Hepatic stellate cell (primary cell): ENCODE data around the gene SLC7A7.
"Not testable (repeated sequence)": the region's sequence is repeated elsewhere in the genome, so short reads cannot be mapped to it uniquely, and the experiment has no call there.

Source experiments
- DNase-seq: peaks from one replicate; pipeline ENCODE4 v3.0.0; 2011; ENCODE audit warnings: low spot score

Gene SLC7A7

DNA sequence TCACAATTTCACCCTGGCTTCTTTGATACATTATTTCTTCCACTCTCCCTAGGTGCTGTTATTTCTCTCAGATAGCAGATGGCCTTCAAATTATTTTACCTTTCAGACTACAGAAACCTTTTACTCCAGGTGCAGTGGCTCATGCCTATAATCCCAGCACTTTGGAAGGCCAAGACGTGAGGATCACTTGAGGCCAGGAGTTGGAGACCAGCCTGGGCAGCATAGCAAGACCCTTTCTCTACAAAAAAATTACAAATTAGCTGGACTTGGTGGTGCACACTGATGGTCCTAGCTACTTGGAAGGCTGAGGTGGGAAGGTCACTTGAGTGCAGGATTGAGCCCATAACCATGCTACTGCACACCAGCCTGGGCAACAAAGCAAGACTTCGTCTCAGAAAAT is 23.1 kb downstream of the SLC7A7 start:
- DNase-seq: no peak

DNA sequence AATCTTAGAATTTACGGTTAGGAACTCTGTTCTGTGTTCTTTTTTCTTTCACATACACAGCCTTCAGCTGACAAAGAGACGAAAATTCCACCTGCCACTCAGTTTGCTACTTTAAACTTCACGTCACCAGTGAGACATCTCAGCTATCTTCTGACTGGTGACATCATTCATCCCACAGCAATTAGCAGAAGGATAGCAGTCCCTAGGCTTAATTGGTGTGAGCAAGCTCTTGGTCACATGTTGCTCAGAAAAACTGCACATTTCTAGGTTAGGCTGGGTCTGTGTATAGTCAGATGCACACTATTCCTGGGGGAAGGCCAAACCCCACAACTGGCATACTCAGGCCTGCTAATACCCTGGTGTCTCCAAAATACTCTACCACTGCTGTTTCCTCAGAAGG is 23.9 kb downstream of the SLC7A7 start:
- DNase-seq: peak; percentile 54

DNA sequence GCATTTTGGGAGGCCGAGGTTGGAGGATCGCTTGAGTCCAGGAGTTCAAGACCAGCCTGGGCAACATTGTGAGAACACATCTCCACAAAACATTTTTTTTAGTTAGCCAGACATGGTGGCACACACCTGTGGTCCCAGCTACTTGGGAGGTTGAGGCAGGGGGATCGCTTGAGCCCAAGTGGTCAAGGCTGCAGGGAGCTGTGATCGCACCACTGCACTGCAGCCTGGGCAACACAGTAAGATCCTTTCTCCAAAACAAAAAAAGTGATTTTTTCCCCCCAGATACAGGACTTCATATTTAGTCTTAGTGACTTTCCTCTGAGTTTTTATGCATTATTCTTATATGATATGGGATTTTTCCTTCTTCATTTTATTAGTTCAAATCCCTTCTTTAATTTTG is 28.6 kb downstream of the SLC7A7 start:
- no peak for DNase-seq

DNA sequence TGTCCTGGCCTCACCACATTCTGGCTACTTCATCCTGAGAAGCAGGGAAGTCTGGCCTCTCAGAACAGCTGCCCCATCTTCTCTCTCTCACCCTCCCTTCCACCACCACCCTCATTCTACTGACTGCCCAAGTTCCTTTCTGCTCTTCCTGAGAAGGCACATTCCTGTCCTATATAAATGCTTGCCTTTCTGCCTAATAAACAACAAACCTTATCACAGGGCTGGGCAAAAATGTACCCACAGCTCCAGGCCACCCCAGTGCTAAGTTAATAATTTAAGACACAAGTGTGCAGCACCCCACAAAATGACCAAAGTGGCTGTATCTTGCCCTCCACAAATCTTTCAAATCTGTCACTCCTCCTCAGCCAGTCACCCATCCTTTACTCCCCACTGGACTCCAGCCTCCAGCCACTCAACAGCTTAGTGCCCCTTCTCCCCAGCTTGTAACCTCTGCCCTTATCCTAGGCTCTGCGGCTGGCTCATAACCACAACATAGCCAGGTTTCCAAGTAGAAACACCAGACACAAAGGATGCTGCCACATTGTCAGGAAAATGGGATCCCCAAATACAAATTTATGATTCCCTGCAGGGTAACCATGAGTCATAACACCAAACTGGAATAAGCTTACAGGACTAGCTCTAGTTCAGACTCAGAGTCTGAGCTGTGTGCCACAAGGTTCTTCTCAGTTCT is 33.8 kb downstream of the SLC7A7 start:
- DNase-seq: peak; percentile 37

DNA sequence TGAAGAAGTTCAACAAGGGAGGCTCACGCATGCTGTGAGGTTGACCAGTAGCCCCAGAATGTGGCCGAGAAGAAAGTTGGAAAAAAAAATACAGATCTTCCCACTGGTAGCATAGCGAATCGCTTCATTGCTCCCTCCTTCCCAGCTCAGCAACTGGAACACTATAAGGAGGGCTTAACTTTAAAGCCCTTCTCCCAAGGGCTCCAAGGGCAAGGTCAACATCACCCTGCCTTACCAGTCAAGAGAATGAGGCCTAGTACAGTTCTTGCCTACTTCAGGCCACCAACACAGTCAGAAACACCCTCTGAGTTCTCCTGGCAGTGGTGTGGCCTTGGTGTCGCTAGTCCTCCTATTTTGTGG is 34.3 kb downstream of the SLC7A7 start:
- no peak for DNase-seq

DNA sequence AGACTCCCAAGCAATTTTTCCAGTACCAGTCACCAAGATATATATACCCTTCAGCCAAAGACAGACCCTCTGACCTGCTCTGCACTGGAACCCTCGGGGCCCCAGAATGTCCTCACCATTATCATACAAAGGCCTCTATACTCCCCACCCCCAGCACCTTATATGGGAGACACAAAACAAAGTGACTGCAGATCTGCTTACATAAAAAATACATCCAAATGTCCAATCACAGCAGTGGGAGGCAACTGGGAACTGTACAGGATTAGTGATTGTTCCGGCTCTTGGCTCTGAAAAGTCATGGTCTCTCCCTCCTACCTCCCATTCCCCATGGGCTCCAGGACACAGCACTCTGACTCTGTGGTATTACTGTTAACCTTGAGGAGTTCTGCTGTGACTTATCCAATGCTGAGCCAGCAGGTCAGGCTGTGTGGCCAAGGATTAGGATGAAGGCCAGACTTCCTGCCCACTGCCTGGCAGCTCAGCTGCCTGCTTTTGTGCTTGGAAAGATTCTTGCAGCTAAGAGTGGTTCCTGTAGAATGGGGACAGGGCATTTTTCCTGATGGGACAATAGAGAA is 35.0 kb downstream of the SLC7A7 start:
- DNase-seq: no peak

DNA sequence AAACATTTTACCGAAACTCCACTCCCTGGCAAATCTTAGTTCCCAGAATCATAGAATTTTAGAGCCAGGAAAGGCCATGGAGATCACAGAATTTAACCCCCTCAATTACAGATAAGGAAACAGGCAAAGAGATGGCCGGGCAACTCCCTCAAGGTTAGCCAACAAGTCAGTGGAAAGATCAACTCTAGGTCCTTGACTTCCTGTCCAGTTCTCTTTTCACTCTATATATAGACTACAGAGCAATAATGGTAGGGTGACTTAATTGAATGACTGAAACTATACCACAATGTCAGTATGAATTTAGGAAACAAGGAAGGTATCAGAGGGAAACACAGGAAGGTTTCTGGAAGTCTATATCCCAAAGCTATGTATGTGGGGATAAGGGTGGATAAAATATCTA is 37.2 kb downstream of the SLC7A7 start:
- no peak for DNase-seq

DNA sequence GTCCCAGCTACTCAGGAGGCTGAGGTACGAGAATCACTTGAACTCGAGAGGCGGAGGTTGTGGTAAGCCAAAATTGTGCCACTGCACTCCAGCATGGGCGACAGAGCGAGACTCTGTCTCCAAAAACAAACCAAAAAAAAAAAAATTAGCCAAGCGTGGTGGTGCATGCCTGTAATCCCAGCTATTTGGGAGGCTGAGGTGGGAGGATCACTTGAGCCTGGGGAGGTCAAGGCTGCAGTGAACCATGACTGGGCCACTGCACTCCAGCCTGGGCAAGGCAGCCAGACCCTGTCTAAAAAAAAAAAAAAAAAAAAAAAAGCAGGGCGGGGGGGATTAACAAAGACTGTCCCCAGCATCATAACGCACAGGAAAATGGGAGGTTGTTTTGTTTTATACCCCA is 38.4 kb downstream of the SLC7A7 start:
- not testable (repeated sequence) for DNase-seq

DNA sequence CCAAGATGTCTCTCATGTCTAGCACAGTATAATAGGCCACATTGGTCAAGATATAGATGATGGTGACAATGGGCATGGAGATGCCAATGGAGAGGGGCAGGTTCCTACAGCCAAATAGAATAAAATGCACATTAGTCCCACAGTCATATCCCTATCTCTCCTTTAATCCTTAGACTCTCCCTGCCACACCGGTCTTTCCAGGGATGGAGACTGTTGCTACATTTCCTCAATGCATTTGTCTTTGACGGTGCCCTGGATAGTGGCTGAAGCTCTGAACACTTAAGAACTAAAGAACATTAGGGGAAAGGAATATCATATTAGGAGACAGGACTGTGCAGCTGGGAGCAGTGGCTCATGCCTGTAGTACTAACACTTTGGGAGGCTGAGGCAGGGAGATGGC is 39.0 kb downstream of the SLC7A7 start:
- DNase-seq: no peak

DNA sequence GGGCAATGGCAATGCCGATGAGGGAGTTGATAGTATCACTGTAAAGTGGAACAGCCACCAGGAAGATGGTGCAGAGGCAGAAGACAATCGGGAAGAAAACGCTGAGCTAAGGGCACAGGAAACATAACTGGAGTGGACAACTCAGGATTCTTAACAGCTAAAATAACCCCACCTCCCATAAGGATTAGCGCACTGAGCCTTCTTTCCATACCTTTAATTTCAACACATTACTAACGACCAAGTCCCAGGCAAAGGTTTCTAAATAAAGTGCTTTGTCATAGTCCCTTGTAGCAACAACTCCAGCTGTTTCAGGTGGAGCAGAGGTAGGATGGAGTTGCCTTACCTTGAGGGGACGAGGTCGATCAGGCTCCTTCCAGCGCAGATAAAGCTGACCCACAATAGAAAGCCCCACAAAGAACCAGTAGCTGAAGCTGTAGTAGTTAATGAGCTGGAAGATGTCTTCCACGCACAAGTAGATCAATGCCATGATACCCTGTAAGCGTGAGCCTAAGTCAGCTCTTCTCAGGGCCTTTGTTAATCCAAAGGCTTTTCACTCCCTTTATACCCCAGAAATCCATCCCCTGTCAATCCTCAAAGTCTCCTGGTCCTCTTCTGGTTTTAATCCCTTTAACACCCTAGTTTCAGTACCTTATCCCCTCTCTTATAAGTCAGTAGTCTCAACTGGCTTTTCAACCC is 41.1 kb downstream of the SLC7A7 start:
- DNase-seq: no peak

DNA sequence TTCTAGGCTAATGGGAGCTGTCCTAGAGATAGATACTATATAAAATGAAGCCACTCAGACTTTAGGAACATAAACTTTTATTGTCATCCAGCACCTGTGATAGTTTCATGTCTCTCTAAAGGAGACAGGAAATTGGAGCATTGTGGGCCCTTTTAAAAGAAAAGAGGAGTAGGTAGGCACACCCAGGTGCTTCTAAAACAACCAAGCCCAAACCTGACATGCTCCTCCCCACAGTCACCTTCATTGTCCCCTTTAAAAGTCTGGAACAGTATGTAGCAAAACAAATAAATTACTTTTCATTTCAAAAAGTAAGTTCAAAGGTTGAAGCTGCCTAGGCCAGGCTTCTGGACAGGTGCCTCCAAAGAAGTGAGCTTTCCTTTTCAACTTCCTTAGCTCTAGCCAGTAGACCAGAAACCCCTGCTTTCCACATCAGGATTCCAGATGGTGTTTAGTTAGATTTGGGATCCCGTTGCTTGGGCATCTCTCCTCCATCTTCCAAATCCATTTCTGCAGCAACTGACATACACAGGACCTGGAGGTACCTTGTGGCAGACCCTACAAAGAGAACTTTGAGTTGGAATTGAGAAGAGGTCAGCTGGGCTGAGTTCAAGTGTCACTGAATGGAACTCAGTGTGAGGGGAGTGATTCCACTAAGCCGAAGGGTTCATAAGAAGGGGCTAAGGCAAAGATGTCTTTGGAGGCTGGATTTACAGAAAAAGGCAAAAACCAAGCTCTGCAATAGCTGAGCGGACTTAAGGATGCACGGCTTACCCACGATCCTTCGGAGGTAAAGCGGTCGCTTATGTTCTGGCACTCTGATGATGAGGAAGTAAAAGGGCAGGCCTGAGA is 41.8 kb downstream of the SLC7A7 start:
- no peak for DNase-seq

DNA sequence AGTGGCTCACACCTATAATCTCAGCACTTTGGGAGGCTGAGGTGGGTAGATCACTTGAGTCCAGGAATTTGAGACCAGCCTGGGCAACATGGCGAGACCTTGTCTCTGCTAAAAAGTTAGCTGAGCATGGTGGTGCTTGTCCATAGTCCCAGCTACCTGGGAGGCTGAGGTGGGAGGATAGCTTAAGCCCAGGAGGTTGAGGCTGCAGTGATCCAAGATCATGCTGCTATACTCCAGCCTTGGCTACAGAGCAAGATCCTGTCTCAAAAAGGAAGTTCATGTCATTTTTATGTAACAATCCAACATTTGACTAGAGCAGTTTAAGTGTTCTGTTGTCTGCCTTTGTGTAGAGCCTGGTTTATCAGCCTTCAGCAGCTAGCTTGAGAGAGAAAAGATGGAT is 42.5 kb downstream of the SLC7A7 start:
- DNase-seq: no peak

DNA sequence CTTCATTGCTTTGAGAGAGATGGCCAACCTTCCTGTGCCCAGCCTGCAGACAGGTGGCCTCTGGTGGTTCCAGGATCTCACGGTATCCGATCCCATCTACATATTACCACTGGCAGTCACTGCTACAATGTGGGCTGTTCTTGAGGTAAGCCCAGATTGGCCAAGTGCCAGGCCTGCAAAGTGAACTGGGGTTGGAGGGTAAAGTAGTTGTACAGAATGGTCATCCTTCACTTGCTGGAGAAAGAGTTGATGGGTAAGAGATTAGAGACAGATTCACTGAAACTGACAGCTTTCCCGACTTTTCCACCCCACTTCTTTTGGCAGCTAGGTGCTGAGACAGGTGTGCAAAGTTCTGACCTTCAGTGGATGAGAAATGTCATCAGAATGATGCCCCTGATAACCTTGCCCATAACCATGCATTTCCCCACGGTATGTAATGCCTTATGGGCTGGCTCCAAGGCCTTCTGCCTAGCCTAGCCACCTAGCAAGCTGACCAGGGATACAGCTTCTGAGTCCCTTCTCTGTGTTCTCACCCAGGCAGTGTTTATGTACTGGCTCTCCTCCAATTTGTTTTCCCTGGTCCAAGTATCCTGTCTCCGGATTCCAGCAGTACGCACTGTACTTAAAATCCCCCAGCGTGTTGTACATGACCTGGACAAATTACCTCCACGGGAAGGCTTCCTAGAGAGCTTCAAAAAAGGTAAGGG is 44.6 kb downstream of the SLC7A7 start:
- DNase-seq: no peak

DNA sequence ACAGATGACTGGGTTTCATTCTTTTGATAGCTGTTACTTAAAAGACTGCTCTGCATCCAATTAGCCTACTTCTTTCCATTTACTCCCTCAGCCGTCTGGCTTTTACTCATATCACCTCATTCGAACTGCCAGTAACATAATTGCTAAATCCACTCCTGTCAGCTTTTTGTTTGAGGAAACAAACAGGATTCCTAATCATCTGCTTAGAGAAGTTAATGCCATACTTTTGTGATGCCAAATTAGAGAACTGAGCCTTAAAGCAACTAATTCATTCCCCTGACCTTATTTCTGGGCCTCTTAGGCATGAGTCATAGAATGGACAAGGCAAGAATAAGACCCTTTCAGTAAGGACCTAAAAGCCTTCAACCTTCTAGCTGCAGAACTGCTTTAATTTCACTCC is 45.9 kb downstream of the SLC7A7 start:
- no peak for DNase-seq

DNA sequence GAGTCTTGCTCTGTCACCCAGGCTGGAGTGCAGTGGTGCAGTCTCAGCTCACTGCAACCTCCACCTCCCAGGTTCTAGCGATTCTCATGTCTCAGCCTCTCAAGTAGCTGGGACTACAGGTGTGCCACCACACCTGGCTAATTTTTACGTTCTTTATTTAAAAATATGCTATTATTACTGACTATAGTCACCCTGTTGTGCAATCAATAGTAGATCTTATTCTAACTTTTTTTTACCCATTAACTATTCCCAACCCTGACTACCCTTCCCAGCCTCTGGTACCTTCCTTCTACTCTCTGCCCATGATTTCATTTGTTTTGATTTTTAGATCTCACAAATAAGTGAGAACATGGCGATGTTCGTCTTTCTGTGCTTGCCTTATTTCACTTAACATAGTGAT is 46.3 kb downstream of the SLC7A7 start:
- no peak for DNase-seq

DNA sequence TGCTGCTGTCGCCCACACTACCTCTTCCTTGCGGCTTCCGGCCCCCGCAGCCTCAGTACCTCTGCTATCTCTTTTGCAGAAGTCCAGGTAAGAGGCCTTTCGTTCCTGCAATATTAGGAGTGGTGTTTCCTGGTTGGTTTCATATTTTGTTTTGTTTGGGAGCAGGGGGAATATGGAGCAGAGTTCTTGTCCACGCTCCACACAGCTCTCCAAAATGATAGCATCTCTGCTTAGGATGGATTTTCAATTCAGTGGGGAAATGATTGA is 48.0 kb downstream of the SLC7A7 start:
- no peak for DNase-seq

DNA sequence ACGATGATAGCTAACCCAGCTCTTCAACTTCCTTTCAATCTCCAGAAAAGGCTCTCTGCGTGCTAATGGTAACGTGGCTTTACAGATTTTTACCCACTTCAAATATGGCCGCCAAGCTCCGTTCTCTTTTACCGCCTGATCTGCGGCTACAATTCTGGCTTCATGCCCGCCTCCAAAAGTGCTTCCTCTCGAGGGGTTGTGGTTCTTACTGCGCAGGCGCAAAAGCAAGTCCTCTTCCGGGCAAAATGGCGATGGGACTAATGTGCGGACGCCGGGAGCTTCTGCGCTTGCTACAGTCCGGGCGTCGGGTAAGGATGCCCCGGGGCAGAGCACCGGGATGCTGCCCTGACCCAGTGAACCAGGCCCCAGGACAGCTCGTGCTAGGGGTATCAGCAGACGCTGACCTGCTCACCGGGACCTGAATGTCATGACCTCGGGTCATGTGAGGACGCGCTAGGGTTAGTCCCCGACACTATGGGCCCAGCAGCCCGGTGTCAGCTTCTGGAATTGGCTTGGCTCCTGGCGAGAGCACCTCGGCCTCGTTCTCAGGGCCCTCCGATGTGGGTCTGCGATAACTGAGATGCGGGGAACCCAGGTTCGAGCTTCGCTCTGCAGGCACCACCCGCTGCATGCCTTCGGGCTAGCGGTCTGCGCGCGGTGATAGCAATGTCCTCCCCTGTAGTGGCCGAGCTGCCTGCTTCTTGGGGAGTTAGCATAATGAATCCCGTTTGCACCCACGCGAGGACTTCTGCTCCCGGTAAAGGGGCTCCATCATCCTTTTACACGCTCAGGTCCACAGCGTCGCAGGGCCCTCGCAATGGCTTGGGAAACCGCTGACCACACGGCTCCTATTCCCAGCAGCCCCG is 48.5 kb downstream of the SLC7A7 start, which contains the start of gene OXA1L:
OXA1L (plus strand) TSS at position 232 of the 866 bp plus-strand sequence; CDS start at position 246, 14 bp downstream.
- DNase-seq: peak; percentile 94

DNA sequence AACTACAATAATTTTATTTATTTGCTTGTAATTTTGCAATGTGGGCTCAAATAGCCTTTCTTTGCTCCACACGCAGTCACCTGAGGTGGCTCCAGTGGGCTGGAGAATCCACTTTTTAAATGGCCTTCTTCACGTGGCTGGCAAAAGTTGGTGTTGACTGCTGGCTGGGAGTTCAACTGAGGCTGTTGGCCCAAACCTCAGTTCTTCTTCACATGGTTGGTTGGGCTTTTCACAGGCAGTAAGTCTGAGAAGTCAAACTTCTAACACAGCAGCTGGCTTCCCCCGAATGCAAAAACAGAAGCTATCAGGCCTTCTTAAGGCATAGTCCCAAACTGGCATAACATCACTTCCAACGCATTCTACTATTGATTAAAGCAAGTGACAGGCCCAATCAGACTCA is 50.9 kb downstream of the SLC7A7 start:
- no peak for DNase-seq

DNA sequence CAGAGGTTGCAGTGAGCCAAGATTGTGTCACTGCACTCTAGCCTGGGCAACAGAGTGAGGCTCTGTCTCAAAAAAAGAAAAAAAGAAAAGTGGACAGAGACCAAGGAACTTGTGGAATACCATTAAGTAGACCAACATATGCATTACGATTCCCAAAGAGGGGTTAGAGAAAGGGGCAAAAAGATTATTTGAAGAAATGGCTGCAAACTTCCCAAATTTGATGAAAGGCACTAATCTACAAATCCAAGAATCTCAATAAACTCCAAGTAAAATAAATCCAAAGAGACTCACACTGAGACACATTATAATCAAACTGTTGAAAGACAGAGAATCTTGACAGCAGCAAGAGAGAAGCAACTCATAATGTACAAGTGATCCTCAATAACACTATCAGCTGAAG is 53.5 kb downstream of the SLC7A7 start:
- no peak for DNase-seq

DNA sequence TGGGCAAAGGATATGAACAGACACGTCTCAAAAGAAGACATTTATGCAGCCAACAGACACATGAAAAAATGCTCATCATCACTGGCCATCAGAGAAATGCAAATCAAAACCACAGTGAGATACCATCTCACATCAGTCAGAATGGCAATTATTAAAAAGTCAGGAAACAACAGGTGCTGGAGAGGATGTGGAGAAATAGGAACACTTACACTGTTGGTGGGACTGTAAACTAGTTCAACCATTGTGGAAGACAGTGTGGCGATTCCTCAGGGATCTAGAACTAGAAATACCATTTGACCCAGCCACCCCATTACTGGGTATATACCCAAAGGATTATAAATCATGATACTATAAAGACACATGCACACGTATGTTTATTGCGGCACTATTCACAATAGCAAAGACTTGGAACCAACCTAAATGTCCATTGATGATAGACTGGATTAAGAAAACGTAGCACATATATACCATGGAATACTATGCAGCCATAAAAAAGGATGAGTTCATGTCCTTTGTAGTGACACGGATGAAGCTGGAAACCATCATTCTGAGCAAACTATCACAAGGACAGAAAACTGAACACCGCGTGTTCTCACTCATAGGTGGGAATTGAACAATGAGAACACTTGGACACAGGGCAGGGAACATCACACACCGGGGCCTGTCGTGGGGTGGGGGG is 57.1 kb downstream of the SLC7A7 start:
- DNase-seq: not testable (repeated sequence)

DNA sequence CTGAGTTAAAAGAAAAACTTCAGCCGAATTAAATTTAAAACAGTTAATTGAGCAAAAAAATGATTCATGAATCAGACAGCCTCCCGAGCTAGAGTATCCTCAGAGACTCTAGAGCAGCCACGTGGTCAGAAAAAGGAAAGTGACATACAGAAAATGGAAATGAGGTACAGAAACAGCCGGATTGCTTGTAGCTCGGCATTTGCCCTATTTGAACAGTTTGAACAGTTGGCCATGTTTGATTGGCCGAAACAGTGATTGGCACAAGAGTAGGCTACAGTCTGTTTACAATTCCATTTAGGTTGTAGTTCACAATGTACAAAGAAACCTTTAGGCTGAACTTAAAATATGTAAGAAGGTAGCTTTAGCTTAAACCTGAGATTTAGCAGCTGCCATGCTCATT is 61.6 kb downstream of the SLC7A7 start:
- no peak for DNase-seq
